ENCODE results near the gene SMIM32. TPM values are rescaled to one million over a fixed set of nuclear protein-coding genes. Genes with fewer than 3 reads are reported as not detected.

SMIM32 gene
- total RNA-seq, 1 donor from 2014 or later: not detected

GRCh38 chr5:136207631-136208030, 14.7 kb upstream of the SMIM32 start:
- no peak for DNase-seq (ENCODE audit: low spot score)

- no peak for DNase-seq (ENCODE audit: low spot score)
These were observed 13.4 kb upstream of the SMIM32 start for GRCh38 chr5:136206361-136206760.

GRCh38 chr5:136205941-136206340, 13.0 kb upstream of the SMIM32 start:
- no peak for DNase-seq (ENCODE audit: low spot score)

- DNase-seq (ENCODE audit: low spot score): no peak
These were observed 12.2 kb upstream of the SMIM32 start for GRCh38 chr5:136205061-136205702.

GRCh38 chr5:136203303-136203922, 10.5 kb upstream of the SMIM32 start:
- DNase-seq (ENCODE audit: low spot score): no peak

GRCh38 chr5:136202469-136203205, 9.7 kb upstream of the SMIM32 start:
- DNase-seq (ENCODE audit: low spot score): peak; percentile 35

- DNase-seq (ENCODE audit: low spot score): no peak
These were observed 8.9 kb upstream of the SMIM32 start for GRCh38 chr5:136201870-136202269.

GRCh38 chr5:136200761-136201160, 7.8 kb upstream of the SMIM32 start:
- no peak for DNase-seq (ENCODE audit: low spot score)

GRCh38 chr5:136200130-136200529, 7.2 kb upstream of the SMIM32 start:
- DNase-seq (ENCODE audit: low spot score): no peak

- no peak for DNase-seq (ENCODE audit: low spot score)
These were observed 6.4 kb upstream of the SMIM32 start for GRCh38 chr5:136199408-136199807.

- DNase-seq (ENCODE audit: low spot score): no peak
These were observed 5.5 kb upstream of the SMIM32 start for GRCh38 chr5:136198453-136198852.

- DNase-seq (ENCODE audit: low spot score): no peak
These were observed 4.6 kb upstream of the SMIM32 start for GRCh38 chr5:136197462-136198142.

GRCh38 chr5:136195971-136196820, 3.2 kb upstream of the SMIM32 start:
- no peak for DNase-seq (ENCODE audit: low spot score)

- DNase-seq (ENCODE audit: low spot score): no peak
These were observed 1.6 kb upstream of the SMIM32 start for GRCh38 chr5:136194576-136194975.

- no peak for DNase-seq (ENCODE audit: low spot score)
These were observed 467 bp upstream of the SMIM32 start for GRCh38 chr5:136193322-136193935.

- DNase-seq (ENCODE audit: low spot score): no peak
These were observed 892 bp downstream of the SMIM32 start for GRCh38 chr5:136192015-136192525.

- no peak for DNase-seq (ENCODE audit: low spot score)
These were observed 1.5 kb downstream of the SMIM32 start for GRCh38 chr5:136191304-136192014.

GRCh38 chr5:136190904-136191303, 2.1 kb downstream of the SMIM32 start:
- DNase-seq (ENCODE audit: low spot score): no peak

- no peak for DNase-seq (ENCODE audit: low spot score)
These were observed 2.8 kb downstream of the SMIM32 start for GRCh38 chr5:136190091-136190720.

- DNase-seq (ENCODE audit: low spot score): no peak
These were observed 4.1 kb downstream of the SMIM32 start for GRCh38 chr5:136188859-136189258.

Measured in ureter (tissue), 1 donor.